Stimulated activated CD8-positive, alpha-beta memory T cell treated with anti-CD3 and anti-CD28 coated beads, Interleukin-7, amount 100 ng/mL, for 4 hours (primary cell): Measurements from ENCODE around the gene SRRM1.
"Not testable (repeated sequence)": the region's sequence is repeated elsewhere in the genome, so short reads cannot be mapped to it uniquely, and the experiment has no call there.

Experiments
- DNase-seq, 2 donors: peaks; one replicate each; pipeline ENCODE4 v3.0.0-alpha.2; 2020; ENCODE audit warnings: low read depth in 2 of 2

Gene SRRM1

GRCh38 chr1:24644100-24644384 lies 940 bp downstream of the SRRM1 start:
- no peak for DNase-seq

GRCh38 chr1:24648919-24649318 lies 5.8 kb downstream of the SRRM1 start:
- DNase-seq, result no peak

GRCh38 chr1:24652382-24652781 lies 9.3 kb downstream of the SRRM1 start:
- no peak for DNase-seq

GRCh38 chr1:24654010-24654409 lies 10.9 kb downstream of the SRRM1 start:
- no peak for DNase-seq

- no peak for DNase-seq
Observed at GRCh38 chr1:24656046-24656445, 12.9 kb downstream of the SRRM1 start.

- no peak for DNase-seq
Observed at GRCh38 chr1:24657781-24658180, 14.7 kb downstream of the SRRM1 start.

GRCh38 chr1:24659166-24659904 lies 16.2 kb downstream of the SRRM1 start:
- no peak for DNase-seq

GRCh38 chr1:24659993-24660665 lies 17.0 kb downstream of the SRRM1 start:
- no peak for DNase-seq

- no peak for DNase-seq
Observed at GRCh38 chr1:24664507-24665033, 21.5 kb downstream of the SRRM1 start.

- DNase-seq, result no peak
Observed at GRCh38 chr1:24666794-24667193, 23.7 kb downstream of the SRRM1 start.

GRCh38 chr1:24671372-24671771 lies 28.3 kb downstream of the SRRM1 start:
- not testable (repeated sequence) for DNase-seq

- not testable (repeated sequence) for DNase-seq
Observed at GRCh38 chr1:24672686-24673085, 29.6 kb downstream of the SRRM1 start.

GRCh38 chr1:24673341-24673740 lies 30.2 kb downstream of the SRRM1 start:
- no peak for DNase-seq

GRCh38 chr1:24678421-24678820 lies 35.3 kb downstream of the SRRM1 start:
- DNase-seq, result not testable (repeated sequence)

GRCh38 chr1:24679725-24680124 lies 36.6 kb downstream of the SRRM1 start:
- no peak for DNase-seq

GRCh38 chr1:24683713-24684162 lies 40.6 kb downstream of the SRRM1 start:
- no peak for DNase-seq

- no peak for DNase-seq
Observed at GRCh38 chr1:24688033-24688432, 44.9 kb downstream of the SRRM1 start.

- peak; percentile 18 to 24 for DNase-seq
Observed at GRCh38 chr1:24688621-24689195, 45.6 kb downstream of the SRRM1 start.

- no peak for DNase-seq
Observed at GRCh38 chr1:24691051-24691450, 47.9 kb downstream of the SRRM1 start.

GRCh38 chr1:24692351-24692980 lies 49.4 kb downstream of the SRRM1 start:
- DNase-seq, result no peak

GRCh38 chr1:24693827-24694379 lies 50.8 kb downstream of the SRRM1 start:
- no peak for DNase-seq

GRCh38 chr1:24694380-24694843 lies 51.3 kb downstream of the SRRM1 start:
- DNase-seq, result no peak
